Sigmoid colon (tissue), 7 donors: Measurements from ENCODE around the gene COX5B. TPM values are rescaled to one million over a fixed set of nuclear protein-coding genes. Genes with fewer than 3 reads are reported as not detected.
A peak's percentile ranks its signal among the peaks of the same experiment; 100 is the strongest.

Source experiments
- DNase-seq: peaks from one replicate; pipeline ENCODE4 v3.0.0-alpha.2; 2019
- H3K27ac ChIP-seq, 4 donors: fragments of 200-600 bp; sonication (generic); one replicate each; pipeline ENCODE4 v1.5.1; 2016 to 2019; ENCODE audit warnings: mild to moderate bottlenecking in 1 of 4
- H3K27me3 ChIP-seq, 3 donors: fragments of 200-600 bp; sonication (generic); one replicate each; pipeline ENCODE4 v1.5.1; 2019; ENCODE audit warnings: mild to moderate bottlenecking in 1 of 3
- H3K36me3 ChIP-seq, 4 donors: fragments of 200-600 bp; sonication (generic); one replicate each; pipeline ENCODE4 v1.5.1; 2016 to 2019
- H3K4me1 ChIP-seq, 4 donors: fragments of 200-600 bp; sonication (generic); one replicate each; pipeline ENCODE4 v1.5.1; 2017 to 2019
- H3K4me3 ChIP-seq, 4 donors: fragments of 200-600 bp; sonication (generic); one replicate each; pipeline ENCODE4 v1.5.1; 2017 to 2019; ENCODE audit warnings: mild to moderate bottlenecking in 2 of 4, moderate library complexity in 1 of 4
- H3K9me3 ChIP-seq, 4 donors: fragments of 200-600 bp in 3 of 4; sonication (generic) in 3 of 4; one replicate each; pipeline versions ENCODE4 v1.5.1 to v1.6.1; 2013 to 2019
- EP300 ChIP-seq, 4 donors: sonication (generic); formaldehyde crosslinking; IDR thresholded peaks; one replicate each; pipeline ENCODE4 v1.6.1; 2017; ENCODE audit warnings: antibody characterized with exemption in 4 of 4
- POLR2A ChIP-seq, 2 donors: fragments of 450-650 bp; IDR thresholded peaks; one replicate each; pipeline ENCODE4 v1.6.1; 2016; ENCODE audit warnings: antibody characterized with exemption in 2 of 2, mild to moderate bottlenecking in 2 of 2, moderate library complexity in 2 of 2
- POLR2AphosphoS5 ChIP-seq, 4 donors: sonication (generic); formaldehyde crosslinking; IDR thresholded peaks; one replicate each; pipeline ENCODE4 v1.6.1; 2017; ENCODE audit warnings: antibody characterized with exemption in 4 of 4
- WGBS, 2 donors: extraction: QIAGEN DNeasy Blood & Tissue Kit; methylation state at CpG; one replicate each; pipeline ENCODE4 v1.1.7; 2013; 5-methylcytosine and 5-hydroxymethylcytosine counted together
- intact Hi-C: fragments of 100-400 bp; cut with DNase I; formaldehyde crosslinking; loops from one replicate; pipeline ENCODE4 v1.15.1; 2023
- polyA plus RNA-seq, 3 donors: library from polyadenylated mRNA; stranded (reverse); fragments of 200-250 nt; gene quantifications; one replicate each; pipeline ENCODE4 v1.2.3, GENCODE V29; 2013
- total RNA-seq, 4 donors: library from RNA; depleted of rRNA; stranded (reverse); fragments of >200 nt; gene quantifications; one replicate each; pipeline ENCODE4 v1.1.0, GENCODE V29; 2016
- TF ChIP-seq, protein P1 (sequence below), 4 experiments: fragments of 450-650 bp in 3 of 4; fragments of 200-600 bp in 1 of 4; IDR thresholded peaks; one replicate each; pipeline ENCODE4 v1.5.1; 2016 to 2019; ENCODE audit warnings: antibody characterized with exemption in 4 of 4, mild to moderate bottlenecking in 3 of 4, moderate library complexity in 2 of 4
- donor health status: healthy with polysubstance abuse.
- donor health status: Bipolar disorder and iron deficiency.
- donor health status: healthy.

COX5B gene
- total and polyA plus RNA-seq, 7 donors = 358 to 1,023 (median 701) TPM

DNA sequence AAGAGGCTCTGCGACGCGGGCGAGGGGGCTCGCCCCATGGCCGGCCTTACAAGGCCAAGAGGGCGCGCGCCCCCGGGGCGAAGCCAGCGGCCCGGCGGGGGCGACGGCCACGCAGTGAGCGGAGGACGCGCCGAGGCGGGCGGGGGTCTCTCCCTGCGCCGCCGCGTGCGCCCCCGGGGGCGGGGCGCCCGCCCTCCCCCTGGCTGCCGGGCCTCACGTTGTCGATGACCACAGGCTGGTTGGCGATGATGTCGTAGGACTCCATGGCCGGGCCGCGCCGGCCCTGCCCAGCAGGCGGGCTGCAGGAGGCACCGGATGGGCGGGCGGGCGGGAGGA is 17.7 kb downstream of the COX5B start:
- peaks cover under 1 to 19% (median 5%) of the 10 kb centered on the region in 4 donors for H3K36me3 ChIP-seq
- TF ChIP-seq EP300 (IDR thresholded peaks at IDR 0.05) (no peak), POLR2AphosphoS5 (IDR thresholded peaks at IDR 0.05) (no peak), POLR2A (IDR thresholded peaks at IDR 0.05) (no peak)
- TF ChIP-seq, protein P1, sequence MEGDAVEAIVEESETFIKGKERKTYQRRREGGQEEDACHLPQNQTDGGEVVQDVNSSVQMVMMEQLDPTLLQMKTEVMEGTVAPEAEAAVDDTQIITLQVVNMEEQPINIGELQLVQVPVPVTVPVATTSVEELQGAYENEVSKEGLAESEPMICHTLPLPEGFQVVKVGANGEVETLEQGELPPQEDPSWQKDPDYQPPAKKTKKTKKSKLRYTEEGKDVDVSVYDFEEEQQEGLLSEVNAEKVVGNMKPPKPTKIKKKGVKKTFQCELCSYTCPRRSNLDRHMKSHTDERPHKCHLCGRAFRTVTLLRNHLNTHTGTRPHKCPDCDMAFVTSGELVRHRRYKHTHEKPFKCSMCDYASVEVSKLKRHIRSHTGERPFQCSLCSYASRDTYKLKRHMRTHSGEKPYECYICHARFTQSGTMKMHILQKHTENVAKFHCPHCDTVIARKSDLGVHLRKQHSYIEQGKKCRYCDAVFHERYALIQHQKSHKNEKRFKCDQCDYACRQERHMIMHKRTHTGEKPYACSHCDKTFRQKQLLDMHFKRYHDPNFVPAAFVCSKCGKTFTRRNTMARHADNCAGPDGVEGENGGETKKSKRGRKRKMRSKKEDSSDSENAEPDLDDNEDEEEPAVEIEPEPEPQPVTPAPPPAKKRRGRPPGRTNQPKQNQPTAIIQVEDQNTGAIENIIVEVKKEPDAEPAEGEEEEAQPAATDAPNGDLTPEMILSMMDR (IDR thresholded peaks at IDR 0.05) = no peak
- 0 to 1% methylated on average over 46 of the region's 46 CpGs for WGBS, 2 donors
- no peaks in the 10 kb centered on the region for H3K9me3 ChIP-seq
- H3K27me3 ChIP-seq = no peaks in the 10 kb centered on the region
- H3K27ac ChIP-seq = peak overlapping the region; percentile 93 to 98 (median 97)
- intact Hi-C loops = loop anchor here (1.0 to 10.0 kb wide), 4 partner anchors 17 to 1131 kb away; partner anchors contain the start of genes COA5, COX5B and UNC50
- peaks cover 0 to 38% (median 28%) of the 10 kb centered on the region in 4 donors for H3K4me1 ChIP-seq
- no peak for DNase-seq
- peak overlapping the region; percentile 65 to 83 (median 76) for H3K4me3 ChIP-seq

DNA sequence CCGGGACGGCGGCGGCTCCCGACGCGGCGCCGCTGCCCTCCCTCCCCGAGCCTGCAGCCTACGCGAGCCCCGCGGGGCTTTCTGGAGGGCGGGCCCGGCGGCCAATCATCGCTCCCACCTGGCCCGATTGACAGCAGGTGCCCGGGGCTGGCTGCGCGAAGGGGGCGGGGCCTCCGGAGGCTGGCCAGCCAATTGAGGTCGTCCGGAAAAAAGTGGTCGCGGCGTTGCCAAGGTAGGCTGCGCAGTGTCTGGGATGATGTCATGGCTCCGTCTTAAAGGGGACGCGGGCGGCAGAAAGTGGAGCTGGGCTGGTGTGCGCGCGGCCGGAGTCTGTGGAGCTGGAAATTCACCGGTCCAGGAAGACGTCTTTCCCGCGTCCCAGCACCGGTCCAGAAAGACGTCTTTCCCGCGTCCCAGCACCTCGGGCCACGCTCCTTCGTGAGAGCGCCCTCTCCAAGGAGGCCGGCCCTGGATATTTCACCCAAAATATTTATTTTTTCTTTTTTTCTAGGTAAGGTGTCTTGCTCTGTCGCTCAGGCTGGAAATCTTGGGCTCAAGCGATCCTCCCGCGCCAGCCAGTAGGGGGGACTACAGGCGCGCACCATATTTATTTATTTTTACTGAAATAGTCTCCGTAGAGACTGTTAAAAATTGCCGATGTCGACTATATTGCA is 18.2 kb downstream of the COX5B start, which contains the start of gene ACTR1B:
Gene ACTR1B, minus strand, starts transcription at position 83 of the 674 bp plus-strand sequence. CDS start 154 bp downstream, outside the sequence.
- WGBS, 2 donors = 0 to 1% methylated on average over 60 of the region's 60 CpGs

DNA sequence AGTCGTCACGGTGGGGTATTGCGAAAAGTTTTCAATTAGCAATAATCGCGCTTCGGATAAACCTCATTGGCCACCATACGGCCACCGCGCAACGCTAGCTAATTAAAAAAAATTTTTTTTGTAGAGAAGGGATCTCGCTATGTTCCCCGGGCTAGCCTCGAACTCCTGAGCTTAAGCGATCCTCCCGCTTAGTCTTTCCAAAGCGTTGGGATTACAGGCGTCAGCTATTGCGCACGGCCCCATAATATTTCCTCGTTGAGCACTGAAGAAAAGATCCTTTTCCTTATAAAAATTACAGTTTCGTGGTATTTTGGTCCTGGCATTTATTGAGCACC is 18.7 kb downstream of the COX5B start:
- no peak for DNase-seq
- peak overlapping the region; percentile 56 to 83 (median 76) for H3K4me3 ChIP-seq
- intact Hi-C loops = loop anchor here (1.0 to 10.0 kb wide), 3 partner anchors 33 to 1132 kb away; partner anchors contain the start of genes COA5 and UNC50

More for the DNA sequence above, 18.2 kb downstream of the COX5B start, which contains the start of gene ACTR1B:
- peaks cover 0 to 14% (median under 1%) of the 10 kb centered on the region in 4 donors for H3K36me3 ChIP-seq
- H3K27me3 ChIP-seq = no peaks in the 10 kb centered on the region
- peak in 1 of 4 donors; percentile 66 for TF ChIP-seq EP300 (IDR thresholded peaks at IDR 0.05)
- TF ChIP-seq POLR2A (IDR thresholded peaks at IDR 0.05) = peak; percentile 62 to 82
- TF ChIP-seq, protein P1 (IDR thresholded peaks at IDR 0.05) = peak; percentile 62 to 72 (median 64)
- TF ChIP-seq POLR2AphosphoS5 (IDR thresholded peaks at IDR 0.05) = peak; percentile 80 to 97 (median 82)
- intact Hi-C loops = loop anchor here (1.0 to 10.0 kb wide), 5 partner anchors 18 to 1132 kb away; partner anchors contain the start of genes COA5, COX5B and UNC50
- peak; percentile 99 for DNase-seq
- peak within 1 kb of the TSS; percentile 93 to 98 (median 97) for H3K27ac ChIP-seq
- peak within 1 kb of the TSS; percentile 65 to 83 (median 76) for H3K4me3 ChIP-seq
- peaks cover 0 to 38% (median 28%) of the 10 kb centered on the region in 4 donors for H3K4me1 ChIP-seq
- no peaks in the 10 kb centered on the region for H3K9me3 ChIP-seq

DNA sequence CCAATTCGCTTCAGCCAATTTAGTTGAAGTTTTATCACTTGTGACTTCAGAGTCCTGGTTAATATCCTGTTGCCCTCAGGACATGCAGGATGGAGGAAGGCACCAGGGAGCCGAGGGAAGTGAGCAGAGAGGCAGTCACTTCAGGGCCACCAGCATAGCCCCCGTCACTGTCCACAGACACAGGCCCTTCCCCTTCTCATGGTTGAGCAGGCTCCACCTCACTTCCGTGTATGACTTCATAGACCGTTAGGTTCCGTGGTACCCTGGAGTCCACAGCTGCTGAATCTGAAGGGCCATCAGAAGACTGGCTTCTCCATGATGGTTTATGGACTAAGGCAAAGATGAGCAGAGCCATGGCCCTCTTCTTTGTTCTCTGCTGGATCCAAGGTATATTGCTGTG is 23.6 kb downstream of the COX5B start, which contains the start of gene C2orf92:
Gene C2orf92, plus strand, starts transcription at position 266 of the 400 bp plus-strand sequence. Its CDS starts 76 bp downstream, at position 342.
- DNase-seq = no peak
- no peaks in the 10 kb centered on the region for H3K9me3 ChIP-seq
- intact Hi-C loops = loop anchor here (10.0 kb wide), 1 partner anchor 935 kb away; the partner anchor contains the start of genes COA5 and UNC50
- H3K36me3 ChIP-seq = no peaks in the 10 kb centered on the region
- H3K4me3 ChIP-seq = no peak within 1 kb of the TSS
- H3K27me3 ChIP-seq = no peaks in the 10 kb centered on the region
- peaks cover 0 to 8% (median 0%) of the 10 kb centered on the region in 4 donors for H3K4me1 ChIP-seq
- 93 to 95% methylated on average over 6 of the region's 6 CpGs for WGBS, 2 donors
- no peak for TF ChIP-seq POLR2A (IDR thresholded peaks at IDR 0.05)
- TF ChIP-seq EP300 (IDR thresholded peaks at IDR 0.05) = no peak
- no peak for TF ChIP-seq POLR2AphosphoS5 (IDR thresholded peaks at IDR 0.05)
- TF ChIP-seq, protein P1 (IDR thresholded peaks at IDR 0.05) = no peak
- H3K27ac ChIP-seq = no peak within 1 kb of the TSS

More for the DNA sequence above, 18.7 kb downstream of the COX5B start:
- TF ChIP-seq, protein P1 (IDR thresholded peaks at IDR 0.05) = peak in 1 of 4 experiments; percentile 5
- no peak for TF ChIP-seq EP300 (IDR thresholded peaks at IDR 0.05)
- TF ChIP-seq POLR2A (IDR thresholded peaks at IDR 0.05) = no peak
- no peak for TF ChIP-seq POLR2AphosphoS5 (IDR thresholded peaks at IDR 0.05)
- Histone ChIP-seq H3K4me1 (peaks cover 0 to 38% (median 28%) of the 10 kb centered on the region in 4 donors), H3K36me3 (peaks cover 0 to 9% (median 0%) of the 10 kb centered on the region in 4 donors), H3K27ac (peak overlapping the region; percentile 93 to 98 (median 97)), H3K9me3 (no peaks in the 10 kb centered on the region), H3K27me3 (no peaks in the 10 kb centered on the region)
- 4 to 8% methylated on average over 21 of the region's 21 CpGs for WGBS, 2 donors
